ENCODE results near the gene PLXNB2.

The PLXNB2 gene

DNA sequence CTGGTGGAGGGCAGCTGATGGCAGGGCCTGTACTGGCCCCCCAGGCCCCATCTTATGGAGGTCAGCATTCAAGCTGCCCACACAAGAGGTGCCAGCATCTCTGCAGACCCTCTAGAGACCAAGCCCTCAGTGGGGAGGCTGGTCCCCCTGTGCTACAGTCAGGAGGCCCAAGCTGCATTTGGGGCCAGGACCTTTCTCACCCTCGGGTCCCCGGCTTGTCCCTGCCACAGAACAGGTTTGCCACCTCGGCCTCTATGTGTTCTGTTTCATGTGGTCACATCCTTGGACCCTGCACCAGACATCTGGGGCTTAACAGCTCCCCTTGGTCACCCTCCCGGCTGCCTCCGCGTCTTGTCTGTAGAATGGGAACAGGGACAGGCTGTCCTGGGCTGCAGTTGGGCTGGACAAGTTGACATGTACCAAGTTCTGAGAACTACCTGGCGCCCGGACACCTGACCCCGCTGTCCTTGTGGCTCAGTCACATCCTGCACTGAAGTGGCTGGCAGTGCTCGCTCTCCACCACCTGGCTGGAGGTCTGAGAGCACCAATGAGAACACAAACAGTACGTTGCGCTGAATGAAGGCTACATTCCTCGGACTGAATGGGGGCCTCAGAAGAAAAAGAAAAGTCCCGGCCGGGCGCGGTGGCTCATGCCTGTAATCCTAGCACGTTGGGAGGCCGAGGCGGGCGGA, 2.7 kb upstream of the PLXNB2 start:
- DNase-seq (ENCODE audit: low read depth): no peak
- TF ChIP-seq, protein P1, sequence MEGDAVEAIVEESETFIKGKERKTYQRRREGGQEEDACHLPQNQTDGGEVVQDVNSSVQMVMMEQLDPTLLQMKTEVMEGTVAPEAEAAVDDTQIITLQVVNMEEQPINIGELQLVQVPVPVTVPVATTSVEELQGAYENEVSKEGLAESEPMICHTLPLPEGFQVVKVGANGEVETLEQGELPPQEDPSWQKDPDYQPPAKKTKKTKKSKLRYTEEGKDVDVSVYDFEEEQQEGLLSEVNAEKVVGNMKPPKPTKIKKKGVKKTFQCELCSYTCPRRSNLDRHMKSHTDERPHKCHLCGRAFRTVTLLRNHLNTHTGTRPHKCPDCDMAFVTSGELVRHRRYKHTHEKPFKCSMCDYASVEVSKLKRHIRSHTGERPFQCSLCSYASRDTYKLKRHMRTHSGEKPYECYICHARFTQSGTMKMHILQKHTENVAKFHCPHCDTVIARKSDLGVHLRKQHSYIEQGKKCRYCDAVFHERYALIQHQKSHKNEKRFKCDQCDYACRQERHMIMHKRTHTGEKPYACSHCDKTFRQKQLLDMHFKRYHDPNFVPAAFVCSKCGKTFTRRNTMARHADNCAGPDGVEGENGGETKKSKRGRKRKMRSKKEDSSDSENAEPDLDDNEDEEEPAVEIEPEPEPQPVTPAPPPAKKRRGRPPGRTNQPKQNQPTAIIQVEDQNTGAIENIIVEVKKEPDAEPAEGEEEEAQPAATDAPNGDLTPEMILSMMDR (IDR thresholded peaks at IDR 0.05; ENCODE audit: insufficient read depth, low read depth, low read length, missing control alignments): no peak

DNA sequence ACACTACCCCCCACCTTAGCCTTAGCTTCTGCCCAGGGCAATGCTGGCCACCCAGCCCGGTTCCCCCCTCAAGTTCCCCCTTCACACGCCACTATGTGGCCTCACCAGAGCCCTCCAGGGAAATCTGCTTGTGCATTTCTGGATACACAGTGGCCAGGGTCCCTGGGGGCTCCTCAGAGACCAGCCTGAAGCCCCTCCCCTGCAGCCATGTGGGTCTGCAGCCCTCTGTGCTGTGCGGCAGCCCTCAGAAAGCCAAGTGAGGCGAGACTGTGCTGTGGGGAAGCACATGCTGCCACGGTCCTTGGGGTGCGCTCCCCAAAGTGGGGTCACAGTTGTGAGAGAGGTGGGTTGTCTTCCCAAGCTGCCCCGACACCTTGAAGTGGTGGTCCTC, 2.1 kb upstream of the PLXNB2 start:
- no peak for DNase-seq (ENCODE audit: low read depth)
- H3K4me3 ChIP-seq (ENCODE audit: low read length): no peak overlapping the region
- TF ChIP-seq, protein P1 (IDR thresholded peaks at IDR 0.05; ENCODE audit: insufficient read depth, low read depth, low read length, missing control alignments): no peak

More for the DNA sequence above, 2.7 kb upstream of the PLXNB2 start:
- no peak overlapping the region for H3K4me3 ChIP-seq (ENCODE audit: low read length)

DNA sequence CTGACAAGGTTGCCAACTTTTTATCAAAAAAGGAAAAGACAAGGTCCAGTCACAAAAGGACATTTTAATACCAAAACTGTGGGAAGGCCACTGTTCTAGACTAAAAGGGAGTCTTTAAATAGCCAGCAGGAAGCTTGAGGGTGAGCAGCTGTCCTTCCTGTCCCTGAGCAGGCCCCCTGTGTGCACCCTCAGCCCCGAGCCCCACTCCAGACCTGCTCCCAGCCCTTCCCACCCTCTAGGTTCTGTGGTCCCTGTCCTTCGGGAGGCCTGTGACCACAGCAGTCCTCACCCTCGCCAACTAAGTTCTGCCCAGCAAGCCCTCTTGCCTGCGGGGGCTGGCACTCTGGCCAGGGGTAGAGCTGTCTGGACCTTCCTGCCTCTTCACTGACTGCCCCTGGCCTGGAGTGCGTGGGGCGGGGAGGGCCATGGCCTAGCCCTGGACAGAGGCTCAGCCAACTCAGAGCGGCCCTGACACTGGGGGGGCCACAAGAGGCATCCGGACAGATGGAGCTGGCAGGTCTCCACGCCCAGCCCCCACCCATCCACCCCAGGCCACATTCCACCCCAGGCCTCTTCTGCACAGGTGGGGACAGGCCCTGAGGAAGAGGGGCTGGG, 1.6 kb upstream of the PLXNB2 start:
- no peak overlapping the region for H3K4me3 ChIP-seq (ENCODE audit: low read length)
- DNase-seq (ENCODE audit: low read depth): no peak
- TF ChIP-seq, protein P1 (IDR thresholded peaks at IDR 0.05; ENCODE audit: insufficient read depth, low read depth, low read length, missing control alignments): no peak

DNA sequence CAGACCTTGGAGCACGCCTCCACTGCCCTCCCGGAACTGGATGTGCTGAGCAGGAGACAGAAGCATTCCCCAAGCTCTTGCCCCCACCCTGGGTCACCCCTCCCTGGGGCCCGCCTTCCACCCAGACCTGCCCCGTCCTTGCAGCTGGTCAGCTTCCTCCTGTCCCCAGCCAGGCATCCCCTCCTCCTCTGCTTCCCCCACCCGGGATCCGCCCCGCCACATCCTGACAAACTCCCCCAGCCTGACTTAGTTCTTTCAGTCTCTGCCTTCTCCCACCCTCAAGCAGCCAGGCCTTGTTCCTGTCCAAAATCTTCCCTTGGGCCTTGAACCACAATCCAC, 1.1 kb upstream of the PLXNB2 start:
- H3K4me3 ChIP-seq (ENCODE audit: low read length): no peak overlapping the region
- TF ChIP-seq, protein P1 (IDR thresholded peaks at IDR 0.05; ENCODE audit: insufficient read depth, low read depth, low read length, missing control alignments): no peak
- no peak for DNase-seq (ENCODE audit: low read depth)

DNA sequence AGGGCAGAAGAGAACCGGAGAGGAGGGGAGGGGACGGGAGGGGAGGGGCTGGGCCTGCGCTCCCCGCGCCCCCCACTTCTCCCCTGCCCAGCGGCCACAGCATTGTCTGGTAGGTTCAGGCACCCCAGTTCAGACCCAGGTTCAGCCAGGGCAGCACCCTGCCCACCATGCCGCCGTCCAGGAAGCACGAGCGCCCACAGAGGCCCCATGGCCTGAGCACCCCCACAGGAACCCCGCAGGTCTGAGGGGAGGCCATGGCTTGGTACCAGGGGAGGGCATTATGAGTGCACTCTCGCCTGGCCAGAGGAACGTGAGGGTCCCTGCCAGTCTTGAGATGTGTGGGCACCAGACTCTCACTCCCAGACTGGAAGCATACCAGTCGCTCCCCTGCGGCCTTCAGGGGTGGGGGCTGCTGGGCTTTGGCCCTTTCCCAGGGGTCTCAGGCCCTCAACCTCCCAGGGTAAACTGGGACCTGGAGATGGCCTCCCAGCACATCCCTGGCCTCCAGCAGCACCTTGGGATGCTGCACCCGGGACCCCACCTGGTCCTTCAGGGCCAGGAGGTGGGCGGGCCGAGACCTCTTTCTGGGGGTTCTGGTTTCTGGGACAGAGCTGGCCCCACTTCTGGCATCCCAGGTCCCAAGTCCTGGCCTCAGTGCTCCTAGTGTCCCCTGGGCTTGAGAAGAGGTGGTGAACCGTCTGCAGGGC, 597 bp upstream of the PLXNB2 start:
- H3K4me3 ChIP-seq (ENCODE audit: low read length): no peak overlapping the region
- TF ChIP-seq, protein P1 (IDR thresholded peaks at IDR 0.05; ENCODE audit: insufficient read depth, low read depth, low read length, missing control alignments): no peak
- no peak for DNase-seq (ENCODE audit: low read depth)

DNA sequence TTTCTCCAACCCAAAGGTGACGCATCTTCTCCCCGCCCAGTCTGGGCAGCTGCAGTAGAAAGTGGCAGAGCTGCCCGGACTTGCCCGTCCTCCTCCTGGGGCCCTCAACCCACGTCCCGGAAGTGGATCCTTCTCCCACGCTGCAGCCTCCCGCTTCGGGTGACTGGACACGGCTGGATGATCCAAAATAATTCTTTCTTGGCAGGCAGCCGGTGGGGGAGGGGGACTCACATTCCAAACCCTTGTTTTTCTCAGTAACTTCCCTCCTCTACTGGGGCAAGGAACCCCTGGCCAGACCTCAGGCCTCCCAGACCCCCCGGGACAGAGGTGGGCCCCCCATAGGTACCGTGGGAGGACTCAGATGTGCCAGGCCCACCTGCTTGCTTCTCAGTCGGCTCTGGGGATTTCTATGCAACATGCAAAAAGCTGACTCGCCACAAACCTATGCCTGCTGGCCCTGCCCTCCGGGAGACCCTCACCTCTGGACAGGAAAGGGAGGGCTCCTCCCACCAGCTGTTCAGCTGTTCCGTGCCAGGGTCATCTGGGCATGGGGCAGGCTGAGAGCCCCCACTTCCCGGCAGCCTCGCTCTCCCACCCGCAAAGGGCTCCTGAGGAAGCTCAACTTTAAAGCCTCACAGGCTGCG, 1.4 kb downstream of the PLXNB2 start:
- TF ChIP-seq, protein P1 (IDR thresholded peaks at IDR 0.05; ENCODE audit: insufficient read depth, low read depth, low read length, missing control alignments): no peak
- peak overlapping the region; percentile 86 for H3K4me3 ChIP-seq (ENCODE audit: low read length)
- peak; percentile 99 for DNase-seq (ENCODE audit: low read depth)
